ENCODE data around the gene ZNF367. TPM values are rescaled to one million over a fixed set of nuclear protein-coding genes. Genes with fewer than 3 reads are reported as not detected.

Gene ZNF367
- total and polyA plus RNA-seq, 9 of the 15 experiments (the other 6 are each of a cell fraction or from before 2014, with no cell fraction given), result 2.7 to 14.4 (median 10.0) TPM

DNA sequence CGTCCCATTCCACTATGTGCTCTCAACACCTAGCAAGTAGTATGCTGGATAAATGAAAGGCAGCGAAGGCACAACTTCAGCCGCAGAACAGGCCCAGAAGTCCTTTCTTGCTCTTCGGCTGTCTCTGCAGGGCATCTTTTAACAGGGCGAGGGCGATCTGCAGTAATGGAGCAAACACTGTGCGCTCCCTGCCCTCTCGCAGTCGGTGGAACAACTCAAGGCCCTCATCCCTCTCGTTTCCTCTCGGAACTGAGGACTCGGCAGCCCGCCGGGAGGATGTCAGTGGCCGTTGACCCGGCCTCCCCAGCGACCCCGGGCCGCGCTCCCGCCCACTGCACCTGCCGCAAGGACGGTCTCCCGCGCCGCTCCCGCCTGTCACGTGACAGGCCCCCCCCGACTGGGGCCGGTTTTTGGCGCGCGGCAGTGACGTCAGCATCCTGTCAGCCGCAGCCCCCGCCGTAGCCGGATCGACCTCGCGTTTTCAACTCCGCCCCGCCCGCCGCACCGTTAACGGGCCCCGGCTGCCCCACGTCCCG is 1.1 kb downstream of the ZNF367 start (continued):
- TF ChIP-seq, protein P1, sequence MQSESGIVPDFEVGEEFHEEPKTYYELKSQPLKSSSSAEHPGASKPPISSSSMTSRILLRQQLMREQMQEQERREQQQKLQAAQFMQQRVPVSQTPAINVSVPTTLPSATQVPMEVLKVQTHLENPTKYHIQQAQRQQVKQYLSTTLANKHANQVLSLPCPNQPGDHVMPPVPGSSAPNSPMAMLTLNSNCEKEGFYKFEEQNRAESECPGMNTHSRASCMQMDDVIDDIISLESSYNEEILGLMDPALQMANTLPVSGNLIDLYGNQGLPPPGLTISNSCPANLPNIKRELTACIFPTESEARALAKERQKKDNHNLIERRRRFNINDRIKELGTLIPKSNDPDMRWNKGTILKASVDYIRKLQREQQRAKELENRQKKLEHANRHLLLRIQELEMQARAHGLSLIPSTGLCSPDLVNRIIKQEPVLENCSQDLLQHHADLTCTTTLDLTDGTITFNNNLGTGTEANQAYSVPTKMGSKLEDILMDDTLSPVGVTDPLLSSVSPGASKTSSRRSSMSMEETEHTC (IDR thresholded peaks at IDR 0.05), result peak; percentile 78
- TF ChIP-seq RAD21 (CRISPR knock-in tag; conservative IDR thresholded peaks at IDR 0.05 in 1 of 2, IDR thresholded peaks at IDR 0.05 in 1 of 2) (peak in 1 of 2 experiments; percentile 22; a peak in 1 of 4 replicates), ARHGAP35 (IDR thresholded peaks at IDR 0.05; ENCODE audit: partially characterized antibody) (no peak), ESRRB (CRISPR knock-in tag; IDR thresholded peaks at IDR 0.05; ENCODE audit: borderline replicate concordance) (no peak), ZNF583 (CRISPR knock-in tag; IDR thresholded peaks at IDR 0.05) (peak; percentile 56; the same call in 1 of the 2 replicates), POLR3A (IDR thresholded peaks at IDR 0.05; ENCODE audit: borderline replicate concordance, extremely low read depth, insufficient read depth, insufficient read length) (no peak), RBFOX2 (IDR thresholded peaks at IDR 0.05; ENCODE audit: low read depth, low read length) (no peak; the same call in 1 of the 2 replicates), NFRKB (IDR thresholded peaks at IDR 0.05; ENCODE audit: low read depth) (no peak), E2F3 (CRISPR knock-in tag; IDR thresholded peaks at IDR 0.05) (peak; percentile 93), ZBTB17 (CRISPR knock-in tag; IDR thresholded peaks at IDR 0.05) (0 out of 2 replicates have a peak, but pooled peaks have one; percentile 52)
- TF ChIP-seq, protein P2, sequence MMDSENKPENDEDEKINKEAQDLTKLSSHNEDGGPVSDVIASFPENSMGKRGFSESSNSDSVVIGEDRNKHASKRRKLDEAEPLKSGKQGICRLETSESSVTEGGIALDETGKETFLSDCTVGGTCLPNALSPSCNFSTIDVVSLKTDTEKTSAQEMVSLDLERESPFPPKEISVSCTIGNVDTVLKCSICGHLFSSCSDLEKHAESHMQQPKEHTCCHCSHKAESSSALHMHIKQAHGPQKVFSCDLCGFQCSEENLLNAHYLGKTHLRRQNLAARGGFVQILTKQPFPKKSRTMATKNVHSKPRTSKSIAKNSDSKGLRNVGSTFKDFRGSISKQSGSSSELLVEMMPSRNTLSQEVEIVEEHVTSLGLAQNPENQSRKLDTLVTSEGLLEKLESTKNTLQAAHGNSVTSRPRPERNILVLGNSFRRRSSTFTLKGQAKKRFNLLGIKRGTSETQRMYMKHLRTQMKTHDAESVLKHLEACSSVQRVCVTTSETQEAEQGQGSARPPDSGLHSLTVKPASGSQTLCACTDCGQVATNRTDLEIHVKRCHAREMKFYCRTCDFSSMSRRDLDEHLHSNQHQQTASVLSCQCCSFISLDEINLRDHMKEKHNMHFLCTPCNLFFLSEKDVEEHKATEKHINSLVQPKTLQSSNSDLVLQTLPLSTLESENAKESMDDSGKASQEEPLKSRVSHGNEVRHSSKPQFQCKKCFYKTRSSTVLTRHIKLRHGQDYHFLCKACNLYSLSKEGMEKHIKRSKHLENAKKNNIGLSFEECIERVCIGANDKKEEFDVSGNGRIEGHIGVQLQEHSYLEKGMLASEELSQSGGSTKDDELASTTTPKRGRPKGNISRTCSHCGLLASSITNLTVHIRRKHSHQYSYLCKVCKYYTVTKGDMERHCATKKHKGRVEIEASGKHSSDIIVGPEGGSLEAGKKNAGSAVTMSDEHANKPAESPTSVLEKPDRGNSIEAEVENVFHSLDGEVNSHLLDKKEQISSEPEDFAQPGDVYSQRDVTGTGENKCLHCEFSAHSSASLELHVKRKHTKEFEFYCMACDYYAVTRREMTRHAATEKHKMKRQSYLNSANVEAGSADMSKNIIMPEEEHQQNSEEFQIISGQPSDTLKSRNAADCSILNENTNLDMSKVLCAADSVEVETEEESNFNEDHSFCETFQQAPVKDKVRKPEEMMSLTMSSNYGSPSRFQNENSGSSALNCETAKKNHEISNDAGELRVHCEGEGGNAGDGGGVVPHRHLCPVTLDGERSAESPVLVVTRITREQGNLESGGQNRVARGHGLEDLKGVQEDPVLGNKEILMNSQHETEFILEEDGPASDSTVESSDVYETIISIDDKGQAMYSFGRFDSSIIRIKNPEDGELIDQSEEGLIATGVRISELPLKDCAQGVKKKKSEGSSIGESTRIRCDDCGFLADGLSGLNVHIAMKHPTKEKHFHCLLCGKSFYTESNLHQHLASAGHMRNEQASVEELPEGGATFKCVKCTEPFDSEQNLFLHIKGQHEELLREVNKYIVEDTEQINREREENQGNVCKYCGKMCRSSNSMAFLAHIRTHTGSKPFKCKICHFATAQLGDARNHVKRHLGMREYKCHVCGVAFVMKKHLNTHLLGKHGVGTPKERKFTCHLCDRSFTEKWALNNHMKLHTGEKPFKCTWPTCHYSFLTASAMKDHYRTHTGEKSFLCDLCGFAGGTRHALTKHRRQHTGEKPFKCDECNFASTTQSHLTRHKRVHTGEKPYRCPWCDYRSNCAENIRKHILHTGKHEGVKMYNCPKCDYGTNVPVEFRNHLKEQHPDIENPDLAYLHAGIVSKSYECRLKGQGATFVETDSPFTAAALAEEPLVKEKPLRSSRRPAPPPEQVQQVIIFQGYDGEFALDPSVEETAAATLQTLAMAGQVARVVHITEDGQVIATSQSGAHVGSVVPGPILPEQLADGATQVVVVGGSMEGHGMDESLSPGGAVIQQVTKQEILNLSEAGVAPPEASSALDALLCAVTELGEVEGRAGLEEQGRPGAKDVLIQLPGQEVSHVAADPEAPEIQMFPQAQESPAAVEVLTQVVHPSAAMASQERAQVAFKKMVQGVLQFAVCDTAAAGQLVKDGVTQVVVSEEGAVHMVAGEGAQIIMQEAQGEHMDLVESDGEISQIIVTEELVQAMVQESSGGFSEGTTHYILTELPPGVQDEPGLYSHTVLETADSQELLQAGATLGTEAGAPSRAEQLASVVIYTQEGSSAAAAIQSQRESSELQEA (IDR thresholded peaks at IDR 0.05; ENCODE audit: low read depth), result no peak
- TF ChIP-seq, protein P3, sequence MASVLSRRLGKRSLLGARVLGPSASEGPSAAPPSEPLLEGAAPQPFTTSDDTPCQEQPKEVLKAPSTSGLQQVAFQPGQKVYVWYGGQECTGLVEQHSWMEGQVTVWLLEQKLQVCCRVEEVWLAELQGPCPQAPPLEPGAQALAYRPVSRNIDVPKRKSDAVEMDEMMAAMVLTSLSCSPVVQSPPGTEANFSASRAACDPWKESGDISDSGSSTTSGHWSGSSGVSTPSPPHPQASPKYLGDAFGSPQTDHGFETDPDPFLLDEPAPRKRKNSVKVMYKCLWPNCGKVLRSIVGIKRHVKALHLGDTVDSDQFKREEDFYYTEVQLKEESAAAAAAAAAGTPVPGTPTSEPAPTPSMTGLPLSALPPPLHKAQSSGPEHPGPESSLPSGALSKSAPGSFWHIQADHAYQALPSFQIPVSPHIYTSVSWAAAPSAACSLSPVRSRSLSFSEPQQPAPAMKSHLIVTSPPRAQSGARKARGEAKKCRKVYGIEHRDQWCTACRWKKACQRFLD (CRISPR knock-in tag; IDR thresholded peaks at IDR 0.05), result peak; percentile 59; the same call in 1 of the 2 replicates
- TF ChIP-seq, protein P4, sequence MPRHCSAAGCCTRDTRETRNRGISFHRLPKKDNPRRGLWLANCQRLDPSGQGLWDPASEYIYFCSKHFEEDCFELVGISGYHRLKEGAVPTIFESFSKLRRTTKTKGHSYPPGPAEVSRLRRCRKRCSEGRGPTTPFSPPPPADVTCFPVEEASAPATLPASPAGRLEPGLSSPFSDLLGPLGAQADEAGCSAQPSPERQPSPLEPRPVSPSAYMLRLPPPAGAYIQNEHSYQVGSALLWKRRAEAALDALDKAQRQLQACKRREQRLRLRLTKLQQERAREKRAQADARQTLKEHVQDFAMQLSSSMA (CRISPR knock-in tag; IDR thresholded peaks at IDR 0.05), result no peak
- TF ChIP-seq, protein P5, sequence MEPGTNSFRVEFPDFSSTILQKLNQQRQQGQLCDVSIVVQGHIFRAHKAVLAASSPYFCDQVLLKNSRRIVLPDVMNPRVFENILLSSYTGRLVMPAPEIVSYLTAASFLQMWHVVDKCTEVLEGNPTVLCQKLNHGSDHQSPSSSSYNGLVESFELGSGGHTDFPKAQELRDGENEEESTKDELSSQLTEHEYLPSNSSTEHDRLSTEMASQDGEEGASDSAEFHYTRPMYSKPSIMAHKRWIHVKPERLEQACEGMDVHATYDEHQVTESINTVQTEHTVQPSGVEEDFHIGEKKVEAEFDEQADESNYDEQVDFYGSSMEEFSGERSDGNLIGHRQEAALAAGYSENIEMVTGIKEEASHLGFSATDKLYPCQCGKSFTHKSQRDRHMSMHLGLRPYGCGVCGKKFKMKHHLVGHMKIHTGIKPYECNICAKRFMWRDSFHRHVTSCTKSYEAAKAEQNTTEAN (CRISPR knock-in tag; IDR thresholded peaks at IDR 0.05), result no peak

All from K562 (cell line).